ENCODE results near the gene TMTC2.
"Not testable (repeated sequence)": the region's sequence is repeated elsewhere in the genome, so short reads cannot be mapped to it uniquely, and the experiment has no call there.

The TMTC2 gene

DNA sequence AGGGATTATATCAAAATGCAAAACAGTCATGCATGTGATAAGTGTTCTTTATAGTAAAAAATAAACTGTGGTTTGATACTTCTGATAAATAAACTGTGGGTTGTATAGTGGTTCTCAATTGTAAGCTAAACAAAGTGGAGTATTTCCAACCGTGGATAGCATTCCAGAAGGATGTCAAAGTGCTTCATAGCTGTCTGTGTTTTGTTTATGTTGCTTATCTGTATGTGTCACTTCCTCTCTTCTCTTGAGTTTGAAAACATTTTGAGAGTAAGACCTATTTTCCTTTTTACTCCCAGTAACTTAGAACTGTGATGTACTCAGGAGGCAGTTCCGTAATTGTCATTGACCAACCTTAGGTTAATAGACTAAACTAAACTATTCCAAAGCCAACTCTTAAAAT, 415.8 kb downstream of the TMTC2 start:
- H3K4me1 ChIP-seq (ENCODE audit: control insufficient read depth, insufficient read depth, low read length, poor library complexity, severe bottlenecking): peaks cover 26% of the 10 kb centered on the region
- no peak overlapping the region for H3K4me3 ChIP-seq (ENCODE audit: extremely low read depth, insufficient read depth, low read length, poor library complexity, severe bottlenecking)
- H3K9me3 ChIP-seq (ENCODE audit: control insufficient read depth, low read length): no peaks in the 10 kb centered on the region
- peak overlapping the region; percentile 73 for H3K27ac ChIP-seq (ENCODE audit: low read depth, low read length, severe bottlenecking)
- 42 to 80% methylated on average over 1 to 2 of the region's 2 CpGs for WGBS, 2 experiments (ENCODE audit: insufficient coverage in 2 of 2)
- H3K36me3 ChIP-seq (ENCODE audit: control insufficient read depth, insufficient read depth, low read length): no peaks in the 10 kb centered on the region

DNA sequence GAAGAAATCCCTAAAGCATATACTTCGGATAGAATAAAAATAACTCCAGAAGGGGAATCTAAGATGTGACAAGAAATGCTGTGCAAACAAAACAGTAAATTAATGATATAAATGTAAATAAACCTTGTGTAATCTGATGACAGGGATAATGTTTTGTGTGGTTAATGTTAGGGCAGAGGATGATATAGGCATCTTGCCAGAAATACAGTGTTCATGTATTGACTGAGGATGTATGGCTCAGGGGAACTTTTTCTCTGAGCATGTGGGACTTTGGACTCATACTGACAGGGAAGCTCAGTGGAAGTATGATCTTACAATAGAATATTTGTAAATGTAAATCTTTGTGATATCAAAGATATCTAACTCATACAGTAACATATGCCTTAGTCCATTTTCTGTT, 420.2 kb downstream of the TMTC2 start:
- peaks cover 20% of the 10 kb centered on the region for H3K4me1 ChIP-seq (ENCODE audit: control insufficient read depth, insufficient read depth, low read length, poor library complexity, severe bottlenecking)
- no peaks in the 10 kb centered on the region for H3K9me3 ChIP-seq (ENCODE audit: control insufficient read depth, low read length)
- no CpG with 5 or more reads among the region's 1 CpG for WGBS, 2 experiments (ENCODE audit: insufficient coverage in 2 of 2)
- no peaks in the 10 kb centered on the region for H3K36me3 ChIP-seq (ENCODE audit: control insufficient read depth, insufficient read depth, low read length)
- H3K27ac ChIP-seq (ENCODE audit: low read depth, low read length, severe bottlenecking): no peak overlapping the region
- H3K4me3 ChIP-seq (ENCODE audit: extremely low read depth, insufficient read depth, low read length, poor library complexity, severe bottlenecking): no peak overlapping the region

DNA sequence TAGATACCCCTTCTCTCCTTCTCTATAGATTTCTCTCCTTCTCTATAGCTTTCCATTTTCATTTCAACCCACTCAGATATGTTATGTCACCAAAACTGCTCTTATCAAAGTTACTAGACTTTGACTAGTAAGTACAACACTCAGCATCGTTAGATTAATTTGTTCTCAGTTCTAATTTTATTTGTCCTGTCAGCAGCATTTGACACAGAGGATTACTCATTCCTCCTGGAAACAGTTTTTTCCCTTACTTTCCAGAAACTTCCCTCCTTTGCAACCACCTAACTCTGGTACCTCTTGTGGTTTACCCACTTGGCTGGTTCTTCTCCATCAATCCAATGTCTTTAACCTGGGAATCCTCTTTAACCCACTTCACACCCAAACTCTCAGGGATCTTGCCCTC, 423.7 kb downstream of the TMTC2 start:
- no peaks in the 10 kb centered on the region for H3K36me3 ChIP-seq (ENCODE audit: control insufficient read depth, insufficient read depth, low read length)
- no peak overlapping the region for H3K27ac ChIP-seq (ENCODE audit: low read depth, low read length, severe bottlenecking)
- no peak overlapping the region for H3K4me3 ChIP-seq (ENCODE audit: extremely low read depth, insufficient read depth, low read length, poor library complexity, severe bottlenecking)
- WGBS, 2 experiments (ENCODE audit: insufficient coverage in 2 of 2): 88 to 100% methylated on average over 1 of the region's 1 CpG
- no peaks in the 10 kb centered on the region for H3K9me3 ChIP-seq (ENCODE audit: control insufficient read depth, low read length)
- H3K4me1 ChIP-seq (ENCODE audit: control insufficient read depth, insufficient read depth, low read length, poor library complexity, severe bottlenecking): peaks cover 5% of the 10 kb centered on the region

DNA sequence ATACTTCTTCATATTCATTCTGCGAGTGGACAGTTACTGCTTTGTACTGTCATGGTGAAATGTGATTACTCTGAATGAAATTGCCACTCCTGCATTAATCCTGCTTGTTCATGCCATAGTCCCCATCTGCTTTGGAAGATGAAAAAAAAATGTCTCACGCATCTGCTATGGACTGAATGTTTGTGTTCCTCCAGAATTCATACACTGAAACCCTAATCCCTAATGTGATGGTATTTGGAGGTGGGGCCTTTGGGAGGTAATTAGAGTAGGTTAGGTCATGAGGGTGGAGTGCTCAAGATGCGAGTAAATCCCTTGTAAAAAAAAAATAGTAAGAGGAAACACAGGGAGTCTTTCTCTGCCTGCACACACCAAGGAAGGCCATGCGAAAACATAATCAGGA, 427.2 kb downstream of the TMTC2 start:
- WGBS, 2 experiments (ENCODE audit: insufficient coverage in 2 of 2): 67 to 88% methylated on average over 1 of the region's 4 CpGs
- Histone ChIP-seq H3K9me3 (ENCODE audit: control insufficient read depth, low read length) (no peaks in the 10 kb centered on the region), H3K36me3 (ENCODE audit: control insufficient read depth, insufficient read depth, low read length) (no peaks in the 10 kb centered on the region), H3K4me1 (ENCODE audit: control insufficient read depth, insufficient read depth, low read length, poor library complexity, severe bottlenecking) (peaks cover 5% of the 10 kb centered on the region), H3K27ac (ENCODE audit: low read depth, low read length, severe bottlenecking) (peak overlapping the region; percentile 58), H3K4me3 (ENCODE audit: extremely low read depth, insufficient read depth, low read length, poor library complexity, severe bottlenecking) (no peak overlapping the region)

DNA sequence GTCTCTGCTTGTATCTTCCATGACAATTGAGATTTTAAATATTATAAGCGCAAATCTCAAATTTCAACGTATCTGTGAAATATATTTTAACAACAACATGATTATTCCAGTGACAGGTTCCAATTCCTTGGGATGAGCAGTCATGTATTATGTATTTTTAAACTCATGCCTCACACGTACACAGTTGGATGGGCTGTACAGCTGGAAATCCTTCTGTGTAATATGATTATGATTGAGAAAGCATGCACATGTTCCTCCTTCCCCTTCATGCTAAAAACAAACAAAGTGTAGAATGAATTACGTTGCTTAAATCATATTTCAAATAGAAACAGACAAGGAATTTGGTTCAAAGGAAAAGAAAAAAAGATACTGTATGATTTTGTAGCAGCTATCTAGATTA, 428.3 kb downstream of the TMTC2 start:
- Histone ChIP-seq H3K4me3 (ENCODE audit: extremely low read depth, insufficient read depth, low read length, poor library complexity, severe bottlenecking) (no peak overlapping the region), H3K4me1 (ENCODE audit: control insufficient read depth, insufficient read depth, low read length, poor library complexity, severe bottlenecking) (peaks cover 5% of the 10 kb centered on the region), H3K9me3 (ENCODE audit: control insufficient read depth, low read length) (no peaks in the 10 kb centered on the region), H3K27ac (ENCODE audit: low read depth, low read length, severe bottlenecking) (no peak overlapping the region), H3K36me3 (ENCODE audit: control insufficient read depth, insufficient read depth, low read length) (no peaks in the 10 kb centered on the region)
- no CpG with 5 or more reads among the region's 4 CpGs for WGBS, 2 experiments (ENCODE audit: insufficient coverage in 2 of 2)

DNA sequence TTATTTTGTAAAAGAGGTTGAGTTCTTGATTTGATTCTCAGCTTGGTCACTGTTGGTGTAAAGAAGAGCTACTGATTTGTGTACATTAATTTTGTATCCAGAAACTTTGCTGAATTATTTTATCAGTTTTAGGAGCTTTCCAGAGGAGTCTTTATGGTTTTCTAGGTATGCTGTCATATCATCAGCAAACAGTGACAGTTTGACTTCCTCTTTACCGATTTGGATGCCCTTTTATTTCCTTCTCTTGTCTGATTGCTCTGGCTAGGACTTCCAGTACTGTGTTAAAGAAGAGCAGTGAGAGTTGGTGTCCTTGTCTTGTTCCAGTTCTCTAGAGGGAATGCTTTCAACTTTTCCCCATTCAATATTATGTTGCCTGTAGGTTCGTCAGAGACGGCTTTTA, 431.2 kb downstream of the TMTC2 start:
- WGBS, 2 experiments (ENCODE audit: insufficient coverage in 2 of 2): 84 to 100% methylated on average over 2 to 3 of the region's 3 CpGs
- not testable (repeated sequence) for H3K4me3 ChIP-seq (ENCODE audit: extremely low read depth, insufficient read depth, low read length, poor library complexity, severe bottlenecking); H3K27ac ChIP-seq (ENCODE audit: low read depth, low read length, severe bottlenecking); H3K4me1 ChIP-seq (ENCODE audit: control insufficient read depth, insufficient read depth, low read length, poor library complexity, severe bottlenecking); H3K9me3 ChIP-seq (ENCODE audit: control insufficient read depth, low read length); H3K36me3 ChIP-seq (ENCODE audit: control insufficient read depth, insufficient read depth, low read length)

DNA sequence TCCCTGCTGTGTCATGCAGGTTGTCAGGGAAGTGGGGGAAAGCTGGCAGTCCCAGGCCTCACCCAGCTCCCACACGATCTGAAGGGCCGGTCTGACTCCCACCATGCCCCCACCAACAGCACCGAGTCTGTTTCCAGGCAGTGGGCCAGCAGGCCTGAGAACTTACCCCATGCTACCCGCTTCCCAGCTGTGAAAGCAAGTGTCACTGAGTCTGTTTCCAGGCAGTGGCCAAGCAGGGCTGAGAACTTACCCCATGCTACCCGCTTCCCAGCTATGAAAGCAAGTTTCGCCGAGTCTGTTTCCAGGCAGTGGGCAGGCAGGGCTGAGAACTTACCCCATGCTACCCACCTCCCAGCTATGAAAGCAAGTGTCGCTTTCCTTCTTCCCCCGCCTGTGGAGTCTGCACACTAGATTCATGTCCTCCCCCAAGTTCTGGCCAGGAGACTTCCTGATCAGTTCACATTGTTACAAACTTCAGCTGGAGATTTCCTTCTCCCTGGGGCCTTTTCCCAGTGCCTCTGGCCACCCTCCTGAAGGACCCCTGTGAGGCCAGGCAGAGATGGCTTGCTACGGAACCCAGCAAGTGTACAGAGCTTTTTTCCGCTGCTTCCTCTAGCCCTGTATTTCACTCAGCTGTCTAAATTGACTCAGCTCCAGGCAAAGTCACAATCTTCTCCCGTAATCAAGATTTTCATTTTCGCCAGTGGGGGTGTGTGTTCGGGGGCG, 435.4 kb downstream of the TMTC2 start:
- WGBS, 2 experiments (ENCODE audit: insufficient coverage in 2 of 2): 87 to 97% methylated on average over 11 to 13 of the region's 15 CpGs
- H3K4me3 ChIP-seq (ENCODE audit: extremely low read depth, insufficient read depth, low read length, poor library complexity, severe bottlenecking): no peak overlapping the region
- no peaks in the 10 kb centered on the region for H3K36me3 ChIP-seq (ENCODE audit: control insufficient read depth, insufficient read depth, low read length)
- H3K4me1 ChIP-seq (ENCODE audit: control insufficient read depth, insufficient read depth, low read length, poor library complexity, severe bottlenecking): no peaks in the 10 kb centered on the region
- H3K27ac ChIP-seq (ENCODE audit: low read depth, low read length, severe bottlenecking): no peak overlapping the region
- no peaks in the 10 kb centered on the region for H3K9me3 ChIP-seq (ENCODE audit: control insufficient read depth, low read length)

DNA sequence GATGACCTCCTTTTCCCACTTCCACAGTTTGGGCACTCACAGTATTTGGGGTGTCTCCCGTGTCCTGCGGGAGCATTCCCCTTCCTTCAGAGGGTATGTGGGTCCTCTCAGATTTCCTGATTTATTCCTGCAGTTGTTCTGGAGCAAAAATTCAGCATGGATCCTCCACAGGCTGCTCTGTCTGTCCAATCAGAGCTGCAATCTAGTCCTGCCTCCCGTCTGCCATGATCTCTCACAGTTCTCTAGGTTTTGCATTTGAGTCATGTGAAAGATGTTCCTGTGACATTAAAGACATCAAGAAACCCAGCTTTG, 435.9 kb downstream of the TMTC2 start:
- no peaks in the 10 kb centered on the region for H3K4me1 ChIP-seq (ENCODE audit: control insufficient read depth, insufficient read depth, low read length, poor library complexity, severe bottlenecking)
- no peaks in the 10 kb centered on the region for H3K36me3 ChIP-seq (ENCODE audit: control insufficient read depth, insufficient read depth, low read length)
- no peaks in the 10 kb centered on the region for H3K9me3 ChIP-seq (ENCODE audit: control insufficient read depth, low read length)
- no peak overlapping the region for H3K27ac ChIP-seq (ENCODE audit: low read depth, low read length, severe bottlenecking)
- WGBS, 2 experiments (ENCODE audit: insufficient coverage in 2 of 2): 88 to 97% methylated on average over 3 of the region's 3 CpGs
- H3K4me3 ChIP-seq (ENCODE audit: extremely low read depth, insufficient read depth, low read length, poor library complexity, severe bottlenecking): no peak overlapping the region

DNA sequence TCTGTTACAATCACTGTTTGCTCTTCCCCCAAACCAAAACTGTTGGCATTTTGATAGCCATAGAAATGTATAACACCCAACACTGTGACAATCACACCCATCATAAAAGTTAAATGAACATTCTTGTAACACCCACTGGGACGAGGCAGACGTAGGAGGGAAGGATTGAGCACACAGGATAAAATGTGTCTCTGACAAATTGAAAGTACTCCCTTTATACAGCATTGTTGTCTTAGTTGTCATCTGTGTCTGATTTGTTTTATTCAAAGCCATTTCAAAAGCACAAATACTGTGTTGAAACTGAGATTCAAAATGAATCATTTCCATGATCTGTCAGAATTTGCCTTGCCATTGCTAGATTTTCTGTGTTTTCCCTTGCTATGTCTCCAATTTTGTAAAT, 436.3 kb downstream of the TMTC2 start:
- Histone ChIP-seq H3K4me3 (ENCODE audit: extremely low read depth, insufficient read depth, low read length, poor library complexity, severe bottlenecking) (no peak overlapping the region), H3K9me3 (ENCODE audit: control insufficient read depth, low read length) (no peaks in the 10 kb centered on the region), H3K4me1 (ENCODE audit: control insufficient read depth, insufficient read depth, low read length, poor library complexity, severe bottlenecking) (no peaks in the 10 kb centered on the region), H3K36me3 (ENCODE audit: control insufficient read depth, insufficient read depth, low read length) (no peaks in the 10 kb centered on the region), H3K27ac (ENCODE audit: low read depth, low read length, severe bottlenecking) (no peak overlapping the region)
- WGBS, 2 experiments (ENCODE audit: insufficient coverage in 2 of 2): no CpG with 5 or more reads among the region's 2 CpGs

DNA sequence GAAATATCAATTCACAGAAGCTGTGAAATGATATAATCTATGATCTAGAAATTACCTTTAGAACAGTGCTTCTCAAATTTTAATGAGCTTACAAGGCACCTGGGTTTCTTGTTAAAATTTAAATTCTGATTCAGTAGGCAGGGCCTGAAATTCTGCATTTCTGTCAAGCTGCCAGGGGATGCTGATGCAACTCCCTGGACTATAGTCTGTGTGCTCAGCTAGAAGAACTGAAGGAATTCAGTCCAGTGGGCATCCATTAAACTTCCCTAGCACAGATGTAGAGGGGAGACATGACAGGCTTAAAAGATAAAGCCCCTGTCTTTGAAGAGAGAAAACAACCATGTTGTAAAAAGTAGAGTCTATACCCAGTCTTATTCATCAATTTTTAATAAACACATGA, 441.8 kb downstream of the TMTC2 start:
- Histone ChIP-seq H3K36me3 (ENCODE audit: control insufficient read depth, insufficient read depth, low read length) (no peaks in the 10 kb centered on the region), H3K4me1 (ENCODE audit: control insufficient read depth, insufficient read depth, low read length, poor library complexity, severe bottlenecking) (no peaks in the 10 kb centered on the region), H3K27ac (ENCODE audit: low read depth, low read length, severe bottlenecking) (no peak overlapping the region), H3K4me3 (ENCODE audit: extremely low read depth, insufficient read depth, low read length, poor library complexity, severe bottlenecking) (no peak overlapping the region), H3K9me3 (ENCODE audit: control insufficient read depth, low read length) (no peaks in the 10 kb centered on the region)

DNA sequence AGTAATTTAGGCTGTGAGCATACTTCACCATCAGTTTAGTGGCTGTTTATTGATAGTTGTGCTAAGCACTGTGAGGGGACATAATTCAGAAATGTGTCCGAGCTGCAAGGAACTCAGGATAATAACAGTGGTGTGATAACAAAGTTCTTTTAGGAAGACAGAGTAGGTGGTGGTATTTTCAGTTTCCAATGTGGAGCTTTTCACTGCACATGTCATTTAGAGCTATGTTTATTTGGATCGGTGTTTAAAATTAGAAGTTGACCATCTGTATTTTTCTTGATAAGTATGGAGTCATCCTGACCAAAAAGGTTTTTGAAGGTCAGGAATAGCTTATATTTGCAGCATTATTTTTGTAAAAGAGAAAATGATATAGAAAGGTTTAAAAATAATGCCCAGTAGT, 443.5 kb downstream of the TMTC2 start:
- no peak overlapping the region for H3K27ac ChIP-seq (ENCODE audit: low read depth, low read length, severe bottlenecking)
- H3K4me3 ChIP-seq (ENCODE audit: extremely low read depth, insufficient read depth, low read length, poor library complexity, severe bottlenecking): no peak overlapping the region
- 80 to 86% methylated on average over 1 to 2 of the region's 2 CpGs for WGBS, 2 experiments (ENCODE audit: insufficient coverage in 2 of 2)
- H3K4me1 ChIP-seq (ENCODE audit: control insufficient read depth, insufficient read depth, low read length, poor library complexity, severe bottlenecking): no peaks in the 10 kb centered on the region
- no peaks in the 10 kb centered on the region for H3K9me3 ChIP-seq (ENCODE audit: control insufficient read depth, low read length)
- no peaks in the 10 kb centered on the region for H3K36me3 ChIP-seq (ENCODE audit: control insufficient read depth, insufficient read depth, low read length)

Data from mesodermal cell (in vitro differentiated cells).